Body of pancreas (tissue), 4 donors: ENCODE results near the gene LRRC46.
A peak's percentile ranks its signal among the peaks of the same experiment; 100 is the strongest.

Source experiments
- CTCF ChIP-seq, 7 experiments: fragments of 450-650 bp in 4 of 7; fragments of 200-600 bp in 3 of 7; sonication (generic) in 3 of 7; IDR thresholded peaks; one replicate each; pipeline ENCODE4 v1.5.1; 2016 to 2019; ENCODE audit warnings: antibody characterized with exemption in 7 of 7
- POLR2A ChIP-seq, 3 donors: fragments of 450-650 bp; IDR thresholded peaks; one replicate each; pipeline ENCODE4 v1.6.1; 2016; ENCODE audit warnings: antibody characterized with exemption in 3 of 3, mild to moderate bottlenecking in 2 of 3

DNA sequence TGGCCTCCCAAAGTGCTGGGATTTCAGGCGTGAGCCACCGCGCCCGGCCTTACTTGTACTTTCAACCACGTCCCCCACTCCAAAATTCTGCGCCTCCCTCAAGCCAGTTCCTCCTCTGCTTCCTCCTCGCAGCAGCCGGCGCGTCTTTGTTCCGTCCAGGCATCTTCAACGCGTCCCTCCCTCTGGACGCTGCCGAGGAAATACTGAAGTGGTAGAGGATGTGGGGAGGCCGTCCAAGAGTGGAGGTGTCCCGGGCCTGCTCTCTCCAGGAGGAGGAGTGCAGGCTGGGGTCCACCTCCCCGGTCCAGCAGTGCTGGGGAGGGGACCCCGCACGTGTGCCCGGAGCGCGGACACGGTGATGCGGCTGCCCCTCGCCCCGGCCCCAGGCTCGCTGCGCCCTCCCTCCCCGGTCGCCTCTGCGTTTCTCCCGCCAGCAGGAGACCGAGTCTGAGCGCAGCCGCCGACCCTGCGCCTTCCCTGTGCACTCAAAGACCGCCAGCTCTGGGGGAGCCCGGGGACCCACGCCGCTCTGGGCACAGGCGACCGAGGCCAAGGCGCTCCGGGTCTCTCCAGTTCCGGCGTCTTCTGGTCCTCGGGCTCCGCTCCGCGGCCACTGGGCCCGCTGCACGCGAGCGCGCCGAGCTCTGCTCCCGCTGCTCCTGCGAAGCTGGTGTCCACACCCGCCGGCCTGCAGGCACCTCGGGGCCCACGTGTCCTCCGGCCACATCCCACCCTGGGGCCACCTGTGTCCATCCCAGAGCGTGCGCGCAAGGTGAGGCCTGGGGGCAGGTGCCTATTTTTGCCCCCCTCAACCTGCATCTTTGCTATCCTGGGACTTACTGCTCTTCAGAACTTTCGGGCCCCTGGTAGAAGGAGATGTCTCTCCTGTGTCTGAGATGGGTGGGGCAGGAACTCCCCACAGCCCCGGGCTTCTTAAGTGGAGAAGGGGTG, 41.6 kb upstream of the LRRC46 start:
- no peak for TF ChIP-seq POLR2A (IDR thresholded peaks at IDR 0.05)
- TF ChIP-seq CTCF (IDR thresholded peaks at IDR 0.05) = peak; percentile 31 to 62 (median 55)
